Endothelial cell of hepatic sinusoid (primary cell): ENCODE measurements around the gene CCDC192.

Experiments used
- in situ Hi-C: cut with HindIII; loops from 2 replicates; pipeline ENCODE4 v1.10.0; 2017; ENCODE audit warnings: low sequenced_read_pairs

Gene CCDC192

GRCh38 chr5:127910307-127910956, 207.2 kb downstream of the CCDC192 start:
- in situ Hi-C loops, result no loop called here

- in situ Hi-C loops, result no loop called here
Measured at GRCh38 chr5:127911619-127912018, 208.4 kb downstream of the CCDC192 start.

GRCh38 chr5:127912411-127912810, 209.2 kb downstream of the CCDC192 start:
- in situ Hi-C loops, result no loop called here

GRCh38 chr5:127916885-127917573, 213.8 kb downstream of the CCDC192 start:
- in situ Hi-C loops, result no loop called here

GRCh38 chr5:127919006-127919796, 216.0 kb downstream of the CCDC192 start:
- in situ Hi-C loops, result no loop called here

- in situ Hi-C loops, result no loop called here
Measured at GRCh38 chr5:127919818-127920217, 216.6 kb downstream of the CCDC192 start.

- in situ Hi-C loops, result no loop called here
Measured at GRCh38 chr5:127920936-127921335, 217.7 kb downstream of the CCDC192 start.

- in situ Hi-C loops, result no loop called here
Measured at GRCh38 chr5:127922603-127923002, 219.4 kb downstream of the CCDC192 start.

- in situ Hi-C loops, result no loop called here
Measured at GRCh38 chr5:127923804-127924570, 220.8 kb downstream of the CCDC192 start.

- in situ Hi-C loops, result no loop called here
Measured at GRCh38 chr5:127924606-127925005, 221.4 kb downstream of the CCDC192 start.

- in situ Hi-C loops, result no loop called here
Measured at GRCh38 chr5:127925916-127926315, 222.7 kb downstream of the CCDC192 start.

- in situ Hi-C loops, result no loop called here
Measured at GRCh38 chr5:127926974-127927373, 223.8 kb downstream of the CCDC192 start.

- in situ Hi-C loops, result no loop called here
Measured at GRCh38 chr5:127928053-127928452, 224.9 kb downstream of the CCDC192 start.

GRCh38 chr5:127930311-127930710, 227.1 kb downstream of the CCDC192 start:
- in situ Hi-C loops, result no loop called here

GRCh38 chr5:127931396-127931795, 228.2 kb downstream of the CCDC192 start:
- in situ Hi-C loops, result no loop called here

- in situ Hi-C loops, result no loop called here
Measured at GRCh38 chr5:127933348-127933747, 230.2 kb downstream of the CCDC192 start.

- in situ Hi-C loops, result no loop called here
Measured at GRCh38 chr5:127934791-127935256, 231.6 kb downstream of the CCDC192 start.

- in situ Hi-C loops, result no loop called here
Measured at GRCh38 chr5:127935398-127935797, 232.2 kb downstream of the CCDC192 start.

GRCh38 chr5:127936439-127936972, 233.3 kb downstream of the CCDC192 start:
- in situ Hi-C loops, result no loop called here

- in situ Hi-C loops, result no loop called here
Measured at GRCh38 chr5:127938746-127939145, 235.6 kb downstream of the CCDC192 start.

GRCh38 chr5:127940854-127941253, 237.7 kb downstream of the CCDC192 start:
- in situ Hi-C loops, result no loop called here
